BLaER1 treated with 17β-estradiol and CSF1 and Interleukin-3, amounts not matched to agents 10 nM and 100 nM (cell line): ENCODE measurements around the gene LYPD6B.

ENCODE experiments used
- H3K27ac ChIP-seq, 11 experiments: shearing (Covaris generic); formaldehyde crosslinking; 2 replicates each; pipeline ENCODE4 v1.8.1; 2022
- H3K27me3 ChIP-seq, 11 experiments: shearing (Covaris generic); formaldehyde crosslinking; 2 replicates each; pipeline ENCODE4 v1.8.1; 2022
- H3K36me3 ChIP-seq, 11 experiments: shearing (Covaris generic); formaldehyde crosslinking; 2 replicates each; pipeline ENCODE4 v1.8.1; 2022
- H3K4me1 ChIP-seq, 10 experiments: shearing (Covaris generic); formaldehyde crosslinking; 2 replicates each; pipeline ENCODE4 v1.8.1; 2022
- H3K4me2 ChIP-seq, 11 experiments: shearing (Covaris generic); formaldehyde crosslinking; 2 replicates each; pipeline ENCODE4 v1.8.1; 2022
- H3K4me3 ChIP-seq, 10 experiments: shearing (Covaris generic); formaldehyde crosslinking; 2 replicates each; pipeline ENCODE4 v1.8.1; 2022
- H3K9ac ChIP-seq, 11 experiments: shearing (Covaris generic); formaldehyde crosslinking; 2 replicates each; pipeline ENCODE4 v1.8.1; 2022
- H3K9me3 ChIP-seq, 11 experiments: shearing (Covaris generic); formaldehyde crosslinking; replicated peaks in 1 of 11; 2 replicates each; pipeline ENCODE4 v1.8.1; 2022
- H4K20me1 ChIP-seq, 11 experiments: shearing (Covaris generic); formaldehyde crosslinking; 2 replicates each; pipeline ENCODE4 v1.8.1; 2022
- Cebpa-rat ChIP-seq, 11 experiments: shearing (Covaris generic); IDR thresholded peaks; 2 replicates each; pipeline ENCODE4 v1.8.1; 2022

Gene LYPD6B

GRCh38 chr2:149038442-149039212, at the start of gene LYPD6B:
TSS of gene LYPD6B (plus strand) at chr2:149038699. CDS start at chr2:149130949, 92,250 bp downstream.
- H3K36me3 ChIP-seq, result no peaks in the 10 kb centered on the region
- H4K20me1 ChIP-seq, result no peaks in the 10 kb centered on the region
- no peaks in the 10 kb centered on the region for H3K27me3 ChIP-seq
- H3K4me3 ChIP-seq, result no peak within 1 kb of the TSS
- peaks cover 0 to 12% (median 9%) of the 10 kb centered on the region in 11 experiments; a peak in 15 of 22 replicates for H3K9me3 ChIP-seq
- H3K9ac ChIP-seq, result no peak within 1 kb of the TSS
- peaks cover 0 to 8% (median 2%) of the 10 kb centered on the region in 10 experiments; a peak in 6 of 20 replicates for H3K4me1 ChIP-seq
- no peak for TF ChIP-seq Cebpa-rat (IDR thresholded peaks at IDR 0.05)
- no peak within 1 kb of the TSS for H3K4me2 ChIP-seq
- H3K27ac ChIP-seq, result no peak within 1 kb of the TSS

GRCh38 chr2:148989882-148990493, 48.5 kb upstream of the LYPD6B start:
- Histone ChIP-seq H3K4me2 (no peak overlapping the region), H3K4me3 (no peak overlapping the region), H3K9me3 (no peaks in the 10 kb centered on the region), H3K27me3 (no peaks in the 10 kb centered on the region), H3K36me3 (peaks cover 0 to 8% (median 0%) of the 10 kb centered on the region in 11 experiments; a peak in 2 of 22 replicates), H3K9ac (no peak overlapping the region), H4K20me1 (no peaks in the 10 kb centered on the region), H3K27ac (no peak overlapping the region), H3K4me1 (peaks cover 0 to 20% (median 13%) of the 10 kb centered on the region in 10 experiments; a peak in 14 of 20 replicates)
- TF ChIP-seq Cebpa-rat (IDR thresholded peaks at IDR 0.05), result no peak

- H3K27ac ChIP-seq, result no peak overlapping the region
- H3K9me3 ChIP-seq, result no peaks in the 10 kb centered on the region
- H3K9ac ChIP-seq, result no peak overlapping the region
- no peak for TF ChIP-seq Cebpa-rat (IDR thresholded peaks at IDR 0.05)
- H3K27me3 ChIP-seq, result no peaks in the 10 kb centered on the region
- H4K20me1 ChIP-seq, result no peaks in the 10 kb centered on the region
- H3K4me2 ChIP-seq, result no peak overlapping the region
- no peak overlapping the region for H3K4me3 ChIP-seq
- H3K36me3 ChIP-seq, result peaks cover 0 to 6% (median 0%) of the 10 kb centered on the region in 11 experiments; a peak in 2 of 22 replicates
- peaks cover 0 to 20% (median 13%) of the 10 kb centered on the region in 10 experiments; a peak in 14 of 20 replicates for H3K4me1 ChIP-seq
Measured at GRCh38 chr2:148990968-148991367, 47.5 kb upstream of the LYPD6B start.

GRCh38 chr2:148992448-148992847, 46.1 kb upstream of the LYPD6B start:
- no peak overlapping the region for H3K4me3 ChIP-seq
- no peak for TF ChIP-seq Cebpa-rat (IDR thresholded peaks at IDR 0.05)
- no peaks in the 10 kb centered on the region for H3K9me3 ChIP-seq
- no peak overlapping the region for H3K4me2 ChIP-seq
- no peaks in the 10 kb centered on the region for H4K20me1 ChIP-seq
- peaks cover 0 to 6% (median 0%) of the 10 kb centered on the region in 11 experiments; a peak in 2 of 22 replicates for H3K36me3 ChIP-seq
- no peaks in the 10 kb centered on the region for H3K27me3 ChIP-seq
- H3K4me1 ChIP-seq, result peaks cover 0 to 17% (median 5%) of the 10 kb centered on the region in 10 experiments; a peak in 14 of 20 replicates
- H3K27ac ChIP-seq, result no peak overlapping the region
- H3K9ac ChIP-seq, result no peak overlapping the region

GRCh38 chr2:148993351-148993750, 45.1 kb upstream of the LYPD6B start:
- H3K4me3 ChIP-seq, result no peak overlapping the region
- H3K36me3 ChIP-seq, result peaks cover 0 to 6% (median 0%) of the 10 kb centered on the region in 11 experiments; a peak in 2 of 22 replicates
- TF ChIP-seq Cebpa-rat (IDR thresholded peaks at IDR 0.05), result no peak
- H3K4me2 ChIP-seq, result 0 out of 22 replicates have a peak overlapping the region, but pooled peaks of 1 of the 11 experiments have one; percentile 18
- H3K4me1 ChIP-seq, result peaks cover 0 to 14% (median 0%) of the 10 kb centered on the region in 10 experiments; a peak in 4 of 20 replicates
- no peaks in the 10 kb centered on the region for H3K9me3 ChIP-seq
- no peak overlapping the region for H3K9ac ChIP-seq
- no peaks in the 10 kb centered on the region for H3K27me3 ChIP-seq
- H3K27ac ChIP-seq, result no peak overlapping the region
- no peaks in the 10 kb centered on the region for H4K20me1 ChIP-seq

GRCh38 chr2:148994341-148994740, 44.2 kb upstream of the LYPD6B start:
- no peaks in the 10 kb centered on the region for H4K20me1 ChIP-seq
- H3K4me1 ChIP-seq, result peaks cover 0 to 14% (median 0%) of the 10 kb centered on the region in 10 experiments; a peak in 4 of 20 replicates
- H3K9ac ChIP-seq, result no peak overlapping the region
- no peaks in the 10 kb centered on the region for H3K9me3 ChIP-seq
- H3K36me3 ChIP-seq, result peaks cover 0 to 6% (median 0%) of the 10 kb centered on the region in 11 experiments; a peak in 2 of 22 replicates
- H3K4me3 ChIP-seq, result no peak overlapping the region
- H3K4me2 ChIP-seq, result no peak overlapping the region
- no peak overlapping the region for H3K27ac ChIP-seq
- H3K27me3 ChIP-seq, result no peaks in the 10 kb centered on the region
- TF ChIP-seq Cebpa-rat (IDR thresholded peaks at IDR 0.05), result no peak

GRCh38 chr2:148996805-148997204, 41.7 kb upstream of the LYPD6B start:
- Histone ChIP-seq H3K4me3 (no peak overlapping the region), H3K4me1 (peaks cover 0 to 10% (median 4%) of the 10 kb centered on the region in 10 experiments; a peak in 9 of 20 replicates), H3K9ac (no peak overlapping the region), H3K9me3 (no peaks in the 10 kb centered on the region), H3K27me3 (no peaks in the 10 kb centered on the region), H3K36me3 (peaks cover 0 to 2% (median 0%) of the 10 kb centered on the region in 11 experiments; a peak in 2 of 22 replicates), H3K27ac (no peak overlapping the region), H3K4me2 (no peak overlapping the region), H4K20me1 (no peaks in the 10 kb centered on the region)
- no peak for TF ChIP-seq Cebpa-rat (IDR thresholded peaks at IDR 0.05)

- no peaks in the 10 kb centered on the region for H3K27me3 ChIP-seq
- no peak overlapping the region for H3K27ac ChIP-seq
- peaks cover 0 to 2% (median 0%) of the 10 kb centered on the region in 11 experiments; a peak in 2 of 22 replicates for H3K36me3 ChIP-seq
- no peak overlapping the region for H3K9ac ChIP-seq
- no peak overlapping the region for H3K4me3 ChIP-seq
- H3K9me3 ChIP-seq, result no peaks in the 10 kb centered on the region
- no peaks in the 10 kb centered on the region for H4K20me1 ChIP-seq
- H3K4me2 ChIP-seq, result no peak overlapping the region
- peaks cover 0 to 10% (median 1%) of the 10 kb centered on the region in 10 experiments; a peak in 9 of 20 replicates for H3K4me1 ChIP-seq
- TF ChIP-seq Cebpa-rat (IDR thresholded peaks at IDR 0.05), result no peak
Measured at GRCh38 chr2:148998165-148998830, 40.2 kb upstream of the LYPD6B start.

GRCh38 chr2:148998831-148999200, 39.7 kb upstream of the LYPD6B start:
- Histone ChIP-seq H3K27me3 (no peaks in the 10 kb centered on the region), H4K20me1 (no peaks in the 10 kb centered on the region), H3K4me1 (peaks cover 0 to 10% (median 0%) of the 10 kb centered on the region in 10 experiments; a peak in 7 of 20 replicates), H3K4me2 (no peak overlapping the region), H3K9me3 (no peaks in the 10 kb centered on the region), H3K9ac (no peak overlapping the region), H3K36me3 (peaks cover 0 to 2% (median 0%) of the 10 kb centered on the region in 11 experiments; a peak in 2 of 22 replicates), H3K27ac (no peak overlapping the region), H3K4me3 (no peak overlapping the region)
- TF ChIP-seq Cebpa-rat (IDR thresholded peaks at IDR 0.05), result no peak
